Fibroblast of gingiva (primary cell): ENCODE measurements around the gene MBD3L5.
"Not testable (repeated sequence)": the region's sequence is repeated elsewhere in the genome, so short reads cannot be mapped to it uniquely, and the experiment has no call there.

ENCODE experiments used
- DNase-seq: peaks from one replicate; pipeline ENCODE4 v3.0.0-alpha.2; 2011; ENCODE audit warnings: low read depth

MBD3L5 gene

DNA sequence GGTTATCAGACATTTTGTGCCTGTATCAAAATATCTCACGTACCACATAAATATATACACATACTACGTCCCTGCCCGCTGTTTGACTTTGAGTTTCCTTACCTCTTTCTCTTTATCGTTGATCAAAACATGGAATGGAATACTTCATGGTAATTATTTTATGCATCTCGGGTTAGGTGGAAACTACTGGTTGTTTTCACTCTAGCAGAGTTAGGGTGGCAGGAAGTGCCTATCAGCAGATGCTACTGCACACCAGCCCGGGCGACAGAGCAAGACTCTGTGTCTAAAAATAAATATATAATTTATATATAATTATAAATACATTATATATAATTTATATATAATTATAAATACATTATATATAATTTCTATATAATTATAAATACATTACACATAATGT lies 22.5 kb downstream of the MBD3L5 start:
- not testable (repeated sequence) for DNase-seq

DNA sequence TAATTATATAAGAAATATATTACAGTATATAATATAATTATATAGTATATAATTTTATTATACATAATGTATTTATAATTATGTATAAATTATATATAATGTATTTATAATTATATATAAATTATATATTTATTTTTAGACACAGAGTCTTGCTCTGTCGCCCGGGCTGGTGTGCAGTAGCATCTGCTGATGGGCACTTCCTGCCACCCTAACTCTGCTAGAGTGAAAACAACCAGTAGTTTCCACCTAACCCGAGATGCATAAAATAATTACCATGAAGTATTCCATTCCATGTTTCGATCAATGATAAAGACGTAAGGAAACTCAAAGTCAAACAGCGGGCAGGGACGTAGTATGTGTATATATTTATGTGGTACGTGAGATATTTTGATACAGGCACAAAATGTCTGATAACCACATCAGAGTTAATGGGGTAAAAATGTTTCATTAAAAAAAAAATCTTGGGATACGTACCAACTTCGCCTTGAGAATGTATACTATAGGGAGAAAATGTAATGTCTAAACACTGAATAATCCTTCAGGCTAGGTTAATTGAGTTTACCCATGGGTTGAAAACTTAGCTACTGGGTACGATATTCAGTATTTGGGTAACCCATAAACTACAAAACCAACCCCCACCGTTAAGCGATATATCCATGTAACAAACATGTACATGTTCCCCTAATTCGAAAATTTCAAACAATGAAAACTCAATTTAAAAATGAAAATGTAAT lies 24.4 kb downstream of the MBD3L5 start:
- DNase-seq = not testable (repeated sequence)

DNA sequence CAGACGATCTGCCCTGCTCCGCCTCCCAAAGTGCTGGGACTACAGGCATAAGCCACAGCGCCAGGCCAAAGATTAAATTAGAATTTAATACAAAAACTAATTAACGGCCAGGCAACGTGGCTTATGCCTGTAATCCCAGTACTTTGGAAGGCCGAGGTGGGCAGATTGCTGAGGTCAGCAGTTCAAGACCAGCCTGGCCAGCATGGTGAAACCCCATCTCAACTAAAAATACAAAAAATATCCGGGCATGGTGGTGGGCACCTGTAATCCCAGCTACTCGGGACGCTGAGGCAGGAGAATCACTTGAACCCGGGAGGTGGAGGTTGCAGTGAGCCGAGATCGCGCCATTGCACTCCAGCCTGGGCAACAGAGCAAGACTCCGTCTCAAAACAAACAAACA lies 25.3 kb downstream of the MBD3L5 start:
- not testable (repeated sequence) for DNase-seq

DNA sequence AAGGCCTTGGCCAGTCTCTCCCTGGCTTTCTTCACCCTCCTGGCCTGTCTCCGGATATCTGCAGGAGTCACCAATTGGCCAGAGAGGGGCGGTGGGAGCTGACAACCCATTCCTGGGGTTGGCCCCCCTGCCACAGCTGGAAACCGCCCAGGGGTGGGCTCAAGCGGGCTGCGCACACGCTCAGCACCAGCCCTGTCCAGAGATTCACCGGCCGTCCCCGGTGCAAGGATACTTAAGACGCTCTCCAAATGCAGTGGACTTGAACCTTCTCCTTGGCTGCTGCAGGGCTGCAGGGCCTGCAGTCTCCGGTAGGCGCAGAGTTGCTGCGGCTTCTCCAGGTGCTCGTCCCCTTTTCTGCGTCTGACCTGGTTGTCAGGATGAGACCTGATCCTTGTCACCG lies 26.0 kb downstream of the MBD3L5 start:
- DNase-seq = not testable (repeated sequence)

DNA sequence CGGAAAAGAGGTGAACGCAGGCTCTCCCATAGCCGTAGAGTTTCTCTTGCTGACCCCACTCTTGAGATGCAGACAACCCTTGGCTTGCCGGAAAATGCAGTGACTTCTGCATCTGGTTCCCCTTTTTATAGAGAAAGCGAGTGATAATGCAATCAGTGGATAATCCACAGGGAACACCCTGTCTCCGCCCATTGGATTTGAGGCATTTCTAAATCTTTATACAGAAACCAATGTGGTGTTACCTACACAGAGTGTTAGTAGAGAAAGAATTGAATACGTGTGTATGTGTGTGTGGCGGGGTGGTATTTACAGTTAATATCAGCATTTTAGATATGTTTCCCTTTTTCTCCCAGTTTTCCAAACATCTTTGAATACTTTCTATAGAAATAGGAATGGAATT lies 28.2 kb downstream of the MBD3L5 start, which contains the start of gene MBD3L3:
MBD3L3 (minus strand) TSS at position 101 of the 400 bp plus-strand sequence; CDS start at position 30, 71 bp downstream.
- not testable (repeated sequence) for DNase-seq

DNA sequence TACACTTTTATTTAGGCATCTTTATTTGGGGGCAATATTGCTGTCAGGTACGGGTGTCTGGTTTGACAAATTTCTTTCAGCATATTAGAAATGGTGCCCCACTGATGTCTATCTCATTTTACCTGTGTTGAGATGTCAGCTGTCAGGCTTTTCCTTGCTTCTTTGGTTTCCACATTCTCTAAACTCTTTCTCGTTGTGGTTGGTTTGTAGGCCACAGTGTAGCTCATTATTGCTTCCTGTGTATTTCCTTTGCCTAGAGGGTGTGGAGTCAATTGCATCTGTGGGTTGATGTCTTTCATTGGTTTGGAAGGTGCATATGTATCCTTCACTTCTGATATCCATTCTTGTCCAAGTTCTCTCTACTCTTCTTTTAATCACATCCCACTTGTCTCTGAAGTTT lies 29.6 kb downstream of the MBD3L5 start:
- DNase-seq = not testable (repeated sequence)

DNA sequence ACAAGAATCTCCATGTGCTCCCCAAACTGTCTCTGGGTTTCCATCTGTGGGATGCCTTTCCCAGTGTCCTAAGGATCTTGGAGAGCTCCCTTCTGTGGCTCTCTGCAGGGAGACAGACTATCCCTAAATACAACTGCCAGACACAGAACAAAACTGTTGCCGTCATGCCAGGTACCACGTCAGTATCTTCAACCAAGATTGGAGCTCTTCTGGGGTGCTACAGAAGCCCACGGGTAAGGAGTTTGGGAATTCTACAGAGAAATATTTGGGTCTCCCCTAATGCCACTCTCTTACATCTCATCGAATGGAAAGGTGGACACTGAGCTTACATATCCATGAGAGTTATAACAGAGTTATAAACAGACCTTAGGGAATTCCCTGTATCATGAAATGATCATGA lies 33.0 kb downstream of the MBD3L5 start:
- no peak for DNase-seq

DNA sequence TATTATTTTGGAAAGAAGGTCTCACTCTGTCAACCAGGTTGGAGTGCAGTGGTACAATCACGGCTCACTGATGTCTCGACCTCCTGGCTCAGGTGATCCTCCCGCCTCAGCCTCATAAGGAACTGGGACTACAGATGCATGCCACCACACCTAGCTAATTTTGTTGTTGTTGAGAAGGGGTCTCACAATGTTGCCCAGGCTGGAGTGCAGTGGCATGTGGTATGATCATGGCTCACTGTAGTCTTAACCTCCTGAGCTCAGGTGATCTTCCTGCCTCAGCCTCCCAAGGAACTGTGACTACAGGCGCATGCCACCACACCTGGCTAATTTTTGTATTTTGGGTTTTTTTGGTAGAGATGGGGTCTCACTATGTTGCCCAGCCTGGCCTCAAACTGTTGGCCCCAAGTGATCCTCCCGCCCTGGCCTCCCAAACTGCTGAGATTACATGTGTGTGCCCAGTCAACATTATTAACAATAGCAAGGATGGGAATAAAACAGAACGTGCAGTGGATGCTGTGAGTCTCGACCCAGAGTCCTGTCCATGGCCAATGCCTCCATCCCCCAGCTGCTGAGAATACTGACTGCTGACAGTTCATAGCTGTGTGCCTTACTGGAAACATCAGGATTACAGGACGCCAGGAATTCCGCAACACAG lies 33.5 kb downstream of the MBD3L5 start:
- no peak for DNase-seq

DNA sequence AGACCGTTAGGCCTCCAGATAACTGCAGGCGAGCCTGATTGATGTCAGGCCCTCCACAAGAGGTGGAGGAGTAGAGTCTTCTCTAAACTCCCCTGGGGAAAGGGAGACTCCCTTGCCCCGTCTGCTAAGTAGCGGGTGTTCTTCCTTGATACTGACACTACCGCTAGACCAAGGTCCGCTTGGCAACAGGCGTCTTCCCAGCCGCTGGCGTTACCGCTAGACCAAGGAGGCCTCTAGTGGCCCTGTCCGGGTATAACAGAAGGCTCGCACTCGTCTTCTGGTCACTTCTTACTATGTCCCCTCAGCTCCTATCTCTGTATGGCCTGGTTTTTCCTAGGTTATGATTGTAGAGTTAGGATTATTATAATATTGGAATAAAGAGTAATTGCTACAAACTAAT lies 36.7 kb downstream of the MBD3L5 start:
- DNase-seq = not testable (repeated sequence)

DNA sequence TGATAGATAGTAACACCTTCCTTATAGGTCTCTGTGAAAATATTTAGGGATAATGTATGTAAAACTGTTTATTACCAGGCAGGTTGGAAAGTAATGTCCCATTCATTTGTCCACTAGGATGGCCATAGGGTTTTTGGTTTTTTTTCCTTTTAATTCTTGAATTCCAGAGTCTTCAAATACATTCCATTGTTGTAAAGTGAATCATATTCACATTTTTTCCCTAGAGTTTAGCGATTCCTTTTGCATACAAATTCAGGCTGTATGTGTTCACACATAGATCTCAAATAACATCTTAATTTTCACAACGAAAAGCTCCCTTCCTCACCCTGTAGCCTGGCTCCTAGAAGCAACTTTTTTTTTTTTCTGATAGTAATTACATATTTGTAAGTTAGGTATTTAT lies 37.3 kb downstream of the MBD3L5 start:
- DNase-seq = peak; percentile 23

DNA sequence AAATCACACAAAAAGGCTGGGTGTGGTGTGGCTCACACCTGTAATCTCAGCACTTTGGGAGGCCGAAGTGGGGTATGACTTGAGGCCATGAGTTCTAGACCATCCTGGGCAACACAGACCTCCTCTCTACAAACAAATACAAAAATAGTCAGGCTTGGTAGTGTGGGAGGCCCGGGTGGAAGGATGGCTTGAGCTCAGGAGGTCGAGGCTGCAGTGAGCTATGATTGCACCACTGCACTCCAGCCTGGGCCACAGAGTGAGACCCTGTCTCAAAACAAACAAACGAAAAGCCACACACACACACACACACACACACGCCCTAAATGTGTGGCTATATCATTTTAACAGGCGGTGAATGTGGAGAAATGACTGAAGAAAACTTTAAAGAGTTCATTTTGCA lies 38.2 kb downstream of the MBD3L5 start:
- no peak for DNase-seq

DNA sequence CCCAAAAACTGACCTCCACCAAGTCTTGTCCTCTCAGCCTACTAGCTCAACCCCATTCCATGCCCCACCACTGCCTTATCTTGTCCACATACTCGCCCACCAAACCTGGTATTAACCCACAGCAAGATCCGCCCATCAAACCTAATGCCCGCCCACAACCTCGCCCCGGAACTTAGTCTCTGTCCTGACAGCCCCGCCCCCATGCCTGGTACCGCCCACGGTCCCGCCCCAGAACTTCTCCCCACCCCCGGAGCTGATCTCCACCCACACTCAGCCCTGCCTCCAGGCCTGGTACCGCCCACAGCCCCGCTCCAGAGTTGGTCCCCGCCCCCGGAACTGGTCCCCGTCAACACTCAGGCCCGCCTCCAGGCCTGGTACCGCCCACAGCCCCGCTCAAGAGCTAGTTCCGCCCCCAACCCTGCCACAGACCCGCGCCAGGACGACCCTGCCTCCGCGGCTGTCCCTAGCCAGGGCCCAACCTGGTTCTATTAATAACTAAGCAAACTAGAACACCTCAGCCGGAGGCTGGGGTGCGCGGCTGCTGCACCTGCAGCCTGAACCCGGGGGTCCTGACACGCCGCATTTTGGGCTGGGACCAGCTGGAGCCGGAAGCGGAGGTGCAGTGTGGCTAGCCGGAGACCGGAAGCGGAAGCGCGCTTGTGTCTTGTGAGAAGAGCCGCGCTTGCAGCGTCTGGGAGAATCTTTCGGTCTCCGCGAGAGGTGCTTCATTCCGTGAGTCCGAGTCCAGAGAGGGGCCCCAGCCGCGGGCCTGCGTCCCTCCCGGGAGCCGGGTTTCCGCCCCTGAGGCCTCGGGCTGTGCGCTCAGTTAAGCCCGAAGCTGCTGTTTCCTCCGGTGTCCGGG lies 38.9 kb downstream of the MBD3L5 start, which contains the start of gene ZNF557:
ZNF557 (plus strand) TSS at position 662 of the 862 bp plus-strand sequence. CDS start 5,372 bp downstream, outside the sequence.
- peak; percentile 97 for DNase-seq

DNA sequence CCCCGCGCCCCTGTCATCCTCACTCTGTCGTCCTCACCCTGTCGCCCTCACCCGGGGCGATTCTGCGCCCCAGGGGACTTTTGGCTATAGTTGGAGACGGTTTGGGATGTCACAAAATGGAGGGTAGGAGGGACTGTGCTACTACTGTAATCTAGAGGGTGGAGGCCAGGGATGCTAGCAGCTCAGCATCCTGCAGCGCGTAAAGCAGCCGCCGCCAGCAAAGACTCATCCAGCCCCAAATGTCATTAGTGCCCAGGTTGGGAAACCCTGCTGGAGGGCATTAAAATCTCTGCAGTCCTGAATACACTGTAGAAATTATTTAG lies 39.5 kb downstream of the MBD3L5 start:
- no peak for DNase-seq

DNA sequence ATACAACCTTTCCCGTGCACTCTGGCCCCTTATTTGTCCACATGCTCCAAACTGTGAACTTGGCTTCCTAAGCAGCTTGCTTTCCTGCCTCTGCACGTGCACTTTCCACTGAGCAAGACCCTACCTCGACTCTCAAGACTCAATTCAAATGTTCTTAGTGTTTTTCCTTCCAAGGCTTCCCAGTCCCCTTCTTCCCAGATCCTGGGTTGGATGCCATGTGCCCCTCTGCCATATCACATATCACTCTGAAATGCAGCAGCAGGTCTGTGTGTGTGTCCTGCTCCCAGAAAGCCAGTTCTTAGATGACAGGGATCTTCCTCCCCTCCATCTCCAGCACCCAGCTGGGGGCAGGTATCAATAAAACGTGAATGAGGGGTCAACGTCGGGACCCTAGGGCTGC lies 42.2 kb downstream of the MBD3L5 start:
- no peak for DNase-seq

DNA sequence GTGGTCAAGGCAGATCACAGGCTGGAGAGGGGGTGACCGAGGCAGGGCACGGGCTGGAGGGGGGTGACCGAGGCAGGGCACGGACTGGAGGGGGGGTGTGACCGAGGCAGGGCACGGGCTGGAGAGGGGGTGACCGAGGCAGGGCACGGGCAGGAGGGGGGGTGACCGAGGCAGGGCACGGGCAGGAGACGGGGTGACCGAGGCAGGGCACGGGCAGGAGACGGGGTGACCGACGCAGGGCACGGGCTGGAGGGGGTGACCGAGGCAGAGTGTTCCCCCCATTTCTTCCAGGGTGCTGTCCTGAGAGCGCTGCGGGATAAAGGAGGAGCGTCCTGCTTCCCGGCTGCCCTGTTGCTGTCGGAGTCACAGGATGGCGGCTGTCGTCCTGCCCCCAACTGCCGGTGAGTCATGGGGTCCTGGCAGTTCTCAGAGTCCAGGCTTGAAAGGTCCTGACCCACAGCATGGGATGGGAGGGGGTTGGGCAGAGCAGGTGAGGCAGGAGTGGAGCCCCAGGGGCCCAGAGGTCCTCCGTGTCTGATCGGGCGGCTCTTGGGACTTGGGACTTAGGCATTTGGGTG lies 44.4 kb downstream of the MBD3L5 start:
- no peak for DNase-seq

DNA sequence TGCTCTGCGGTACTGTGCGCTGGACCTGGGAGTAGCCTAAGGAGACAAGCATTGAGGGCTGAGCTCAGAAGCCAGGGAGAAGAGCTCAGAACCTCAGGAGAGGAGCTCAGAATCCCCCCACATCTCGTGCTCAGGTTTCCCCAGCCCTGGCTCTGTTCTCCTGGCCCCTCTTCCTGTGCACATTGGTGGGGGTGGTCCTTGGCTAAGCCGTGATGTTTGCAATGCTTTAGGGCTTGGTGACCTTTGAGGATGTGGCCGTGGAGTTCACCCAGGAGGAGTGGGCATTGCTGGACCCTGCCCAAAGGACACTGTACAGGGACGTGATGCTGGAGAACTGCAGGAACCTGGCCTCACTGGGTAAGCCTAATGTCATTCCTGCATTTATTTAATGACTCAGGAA lies 45.8 kb downstream of the MBD3L5 start:
- DNase-seq = no peak

DNA sequence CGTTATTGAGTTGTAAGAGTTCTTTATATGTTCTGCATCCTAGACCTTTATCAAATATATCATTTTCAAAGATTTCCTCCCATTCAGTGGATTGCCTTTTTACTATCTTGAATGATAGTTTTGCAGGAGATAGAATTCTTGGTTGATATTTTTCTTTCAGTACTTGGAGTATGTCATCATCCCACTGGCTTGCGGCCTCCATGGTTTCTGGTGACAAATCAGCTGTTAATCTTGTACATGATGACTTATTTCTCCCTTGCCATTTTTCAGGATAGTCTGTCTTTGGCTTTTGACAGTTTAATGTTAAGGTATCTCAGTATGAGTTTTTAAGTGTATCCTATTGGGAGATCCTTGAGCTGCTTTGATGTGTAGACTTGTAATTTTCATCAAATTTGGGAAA lies 47.6 kb downstream of the MBD3L5 start:
- DNase-seq = no peak
